ENCODE results near the gene SLC31A2.
"Not testable (repeated sequence)": the region's sequence is repeated elsewhere in the genome, so short reads cannot be mapped to it uniquely, and the experiment has no call there.

DNA sequence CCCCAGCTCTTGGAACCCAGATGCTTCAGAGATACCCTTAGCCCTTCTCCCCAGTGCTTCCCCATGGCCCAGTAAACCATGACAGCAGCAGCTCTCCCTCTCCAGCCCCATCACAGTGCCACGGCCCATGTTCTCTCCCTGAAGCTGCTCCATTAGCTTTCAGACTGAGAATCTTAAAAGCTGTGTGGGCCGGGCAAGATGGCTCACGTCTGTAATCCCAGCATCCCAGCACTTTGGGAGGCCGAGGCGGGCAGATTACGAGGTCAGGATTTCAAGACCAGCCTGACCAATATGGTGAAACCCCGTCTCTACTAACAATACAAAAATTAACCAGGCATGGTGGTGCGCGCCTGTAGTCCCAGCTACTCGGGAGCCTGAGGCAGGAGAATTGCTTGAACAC lies 1.2 kb upstream of the SLC31A2 start:
- TF ChIP-seq EP300, CTCF, POLR2AphosphoS5, POLR2A (IDR thresholded peaks at IDR 0.05): not testable (repeated sequence)

All from gastroesophageal sphincter (tissue), 3 donors.